HG03432 (cell line): ENCODE results near the gene METTL9.
"Not testable (repeated sequence)": the region's sequence is repeated elsewhere in the genome, so short reads cannot be mapped to it uniquely, and the experiment has no call there.

Experiments used
- ATAC-seq: cut with Tn5 transposase; IDR thresholded peaks from one replicate; pipeline ENCODE4 v1.9.1; 2021; ENCODE audit warnings: mild to moderate bottlenecking, moderate library complexity; ENCODE audit not compliant: unreplicated experiment

The METTL9 gene

GRCh38 chr16:21573506-21573905 lies 25.9 kb upstream of the METTL9 start:
- ATAC-seq = not testable (repeated sequence)

- no peak for ATAC-seq
Measured at GRCh38 chr16:21574372-21574771, 25.0 kb upstream of the METTL9 start.

GRCh38 chr16:21576323-21576722 lies 23.1 kb upstream of the METTL9 start:
- ATAC-seq = not testable (repeated sequence)

GRCh38 chr16:21577487-21577886 lies 21.9 kb upstream of the METTL9 start:
- ATAC-seq = not testable (repeated sequence)

GRCh38 chr16:21578311-21578710 lies 21.1 kb upstream of the METTL9 start:
- not testable (repeated sequence) for ATAC-seq

- ATAC-seq = not testable (repeated sequence)
Measured at GRCh38 chr16:21580131-21580530, 19.2 kb upstream of the METTL9 start.

- ATAC-seq = no peak
Measured at GRCh38 chr16:21580807-21581206, 18.6 kb upstream of the METTL9 start.

- ATAC-seq = no peak
Measured at GRCh38 chr16:21584817-21585216, 14.6 kb upstream of the METTL9 start.

GRCh38 chr16:21588593-21588992 lies 10.8 kb upstream of the METTL9 start:
- not testable (repeated sequence) for ATAC-seq

- no peak for ATAC-seq
Measured at GRCh38 chr16:21589551-21589950, 9.8 kb upstream of the METTL9 start.

GRCh38 chr16:21590287-21590686 lies 9.1 kb upstream of the METTL9 start:
- no peak for ATAC-seq

GRCh38 chr16:21590796-21591195 lies 8.6 kb upstream of the METTL9 start:
- no peak for ATAC-seq

GRCh38 chr16:21592191-21592590 lies 7.2 kb upstream of the METTL9 start:
- no peak for ATAC-seq

- no peak for ATAC-seq
Measured at GRCh38 chr16:21593530-21594289, 5.7 kb upstream of the METTL9 start.

GRCh38 chr16:21597561-21598030 lies 1.8 kb upstream of the METTL9 start:
- no peak for ATAC-seq

- ATAC-seq = no peak
Measured at GRCh38 chr16:21598206-21598605, 1.2 kb upstream of the METTL9 start.

GRCh38 chr16:21598701-21599121 lies 666 bp upstream of the METTL9 start:
- ATAC-seq = peak; percentile 3

- peak; percentile 29 for ATAC-seq
Measured at GRCh38 chr16:21600031-21600773, 825 bp downstream of the METTL9 start.

- no peak for ATAC-seq
Measured at GRCh38 chr16:21602785-21603184, 3.4 kb downstream of the METTL9 start.

- no peak for ATAC-seq
Measured at GRCh38 chr16:21603928-21604327, 4.6 kb downstream of the METTL9 start.

- ATAC-seq = not testable (repeated sequence)
Measured at GRCh38 chr16:21605848-21606247, 6.5 kb downstream of the METTL9 start.
